ENCODE measurements around the gene GRK5.
A peak's percentile ranks its signal among the peaks of the same experiment; 100 is the strongest.

Gene GRK5

GRCh38 chr10:119377958-119378736 is 170.8 kb downstream of the GRK5 start:
- Histone ChIP-seq H3K27ac (no peak overlapping the region), H3K4me3 (ENCODE audit: low read depth, low read length) (no peak overlapping the region), H3K27me3 (replicated peaks) (no peaks in the 10 kb centered on the region), H3K36me3 (replicated peaks) (peaks cover 7% of the 10 kb centered on the region)
- no peak for DNase-seq
- in situ Hi-C loops (cut with HindIII; ENCODE audit: low pct_ligation_motif_present, low sequenced_read_pairs) = no loop called here
- TF ChIP-seq CTCF (IDR thresholded peaks at IDR 0.05; ENCODE audit: low read depth, low read length, missing control alignments) = no peak

GRCh38 chr10:119378737-119379067 is 171.3 kb downstream of the GRK5 start:
- TF ChIP-seq CTCF (IDR thresholded peaks at IDR 0.05; ENCODE audit: low read depth, low read length, missing control alignments) = no peak
- H3K36me3 ChIP-seq (replicated peaks) = peaks cover 7% of the 10 kb centered on the region
- DNase-seq = no peak
- no peak overlapping the region for H3K27ac ChIP-seq
- H3K4me3 ChIP-seq (ENCODE audit: low read depth, low read length) = no peak overlapping the region
- no peaks in the 10 kb centered on the region for H3K27me3 ChIP-seq (replicated peaks)
- in situ Hi-C loops (cut with HindIII; ENCODE audit: low pct_ligation_motif_present, low sequenced_read_pairs) = no loop called here

GRCh38 chr10:119379466-119380071 is 172.2 kb downstream of the GRK5 start:
- Histone ChIP-seq H3K4me3 (ENCODE audit: low read depth, low read length) (no peak overlapping the region), H3K27me3 (replicated peaks) (no peaks in the 10 kb centered on the region), H3K36me3 (replicated peaks) (peaks cover 7% of the 10 kb centered on the region), H3K27ac (no peak overlapping the region)
- no peak for TF ChIP-seq CTCF (IDR thresholded peaks at IDR 0.05; ENCODE audit: low read depth, low read length, missing control alignments)
- in situ Hi-C loops (cut with HindIII; ENCODE audit: low pct_ligation_motif_present, low sequenced_read_pairs) = no loop called here
- no peak for DNase-seq

- no peak for TF ChIP-seq CTCF (IDR thresholded peaks at IDR 0.05; ENCODE audit: low read depth, low read length, missing control alignments)
- in situ Hi-C loops (cut with HindIII; ENCODE audit: low pct_ligation_motif_present, low sequenced_read_pairs) = no loop called here
Observed at GRCh38 chr10:119383174-119383856, 175.9 kb downstream of the GRK5 start.

GRCh38 chr10:119384127-119384526 is 176.8 kb downstream of the GRK5 start:
- Histone ChIP-seq H3K27me3 (replicated peaks) (no peaks in the 10 kb centered on the region), H3K4me3 (ENCODE audit: low read depth, low read length) (no peak overlapping the region), H3K36me3 (replicated peaks) (peaks cover 7% of the 10 kb centered on the region), H3K27ac (no peak overlapping the region)
- no peak for TF ChIP-seq CTCF (IDR thresholded peaks at IDR 0.05; ENCODE audit: low read depth, low read length, missing control alignments)
- no peak for DNase-seq
- in situ Hi-C loops (cut with HindIII; ENCODE audit: low pct_ligation_motif_present, low sequenced_read_pairs) = no loop called here

More at GRCh38 chr10:119383174-119383856, 175.9 kb downstream of the GRK5 start:
- Histone ChIP-seq H3K36me3 (replicated peaks) (peaks cover 7% of the 10 kb centered on the region), H3K27ac (no peak overlapping the region), H3K4me3 (ENCODE audit: low read depth, low read length) (no peak overlapping the region), H3K27me3 (replicated peaks) (no peaks in the 10 kb centered on the region)
- DNase-seq = peak; percentile 38

All from brain microvascular endothelial cell (primary cell).